ENCODE results near the gene AKAP7. TPM values are rescaled to one million over a fixed set of nuclear protein-coding genes. Genes with fewer than 3 reads are reported as not detected.

The AKAP7 gene
- polyA plus RNA-seq, 1 donor (not counting 4 experiments of a cell fraction or from before 2014, with no cell fraction given): 1.7 TPM

- H3K4me3 ChIP-seq (ENCODE audit: control insufficient read depth in 2 of 3, extremely low read depth in 1 of 3, insufficient read depth in 2 of 3, low read depth in 1 of 3, low read length in 3 of 3): no peak overlapping the region
- no peak for FAIRE-seq
- no peak overlapping the region for H2AFZ ChIP-seq (ENCODE audit: control insufficient read depth, low read length)
- H3K4me1 ChIP-seq (ENCODE audit: control insufficient read depth, extremely low read depth, insufficient read depth, low read length): peaks cover 19% of the 10 kb centered on the region
- H3K36me3 ChIP-seq (ENCODE audit: control insufficient read depth in 2 of 2, extremely low read depth in 1 of 2, insufficient read depth in 2 of 2, low read length in 2 of 2): no peaks in the 10 kb centered on the region
- H3K27ac ChIP-seq (ENCODE audit: control insufficient read depth, insufficient read depth, low read length): no peak overlapping the region
- no peaks in the 10 kb centered on the region for H3K27me3 ChIP-seq (ENCODE audit: control insufficient read depth, extremely low read depth, insufficient read depth, low read length)
- no peak overlapping the region for H3K9ac ChIP-seq (ENCODE audit: control insufficient read depth, extremely low read depth, insufficient read depth, low read length)
- TF ChIP-seq, protein P1, sequence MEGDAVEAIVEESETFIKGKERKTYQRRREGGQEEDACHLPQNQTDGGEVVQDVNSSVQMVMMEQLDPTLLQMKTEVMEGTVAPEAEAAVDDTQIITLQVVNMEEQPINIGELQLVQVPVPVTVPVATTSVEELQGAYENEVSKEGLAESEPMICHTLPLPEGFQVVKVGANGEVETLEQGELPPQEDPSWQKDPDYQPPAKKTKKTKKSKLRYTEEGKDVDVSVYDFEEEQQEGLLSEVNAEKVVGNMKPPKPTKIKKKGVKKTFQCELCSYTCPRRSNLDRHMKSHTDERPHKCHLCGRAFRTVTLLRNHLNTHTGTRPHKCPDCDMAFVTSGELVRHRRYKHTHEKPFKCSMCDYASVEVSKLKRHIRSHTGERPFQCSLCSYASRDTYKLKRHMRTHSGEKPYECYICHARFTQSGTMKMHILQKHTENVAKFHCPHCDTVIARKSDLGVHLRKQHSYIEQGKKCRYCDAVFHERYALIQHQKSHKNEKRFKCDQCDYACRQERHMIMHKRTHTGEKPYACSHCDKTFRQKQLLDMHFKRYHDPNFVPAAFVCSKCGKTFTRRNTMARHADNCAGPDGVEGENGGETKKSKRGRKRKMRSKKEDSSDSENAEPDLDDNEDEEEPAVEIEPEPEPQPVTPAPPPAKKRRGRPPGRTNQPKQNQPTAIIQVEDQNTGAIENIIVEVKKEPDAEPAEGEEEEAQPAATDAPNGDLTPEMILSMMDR (optimal IDR thresholded peaks at IDR 0.05 in 1 of 3, IDR thresholded peaks at IDR 0.05 in 1 of 3, conservative IDR thresholded peaks at IDR 0.05 in 1 of 3; ENCODE audit: extremely low read depth in 1 of 3, insufficient read depth in 2 of 3, low read length in 3 of 3): no peak
- no peak for TF ChIP-seq EZH2 (IDR thresholded peaks at IDR 0.05; ENCODE audit: low read length)
- dilution Hi-C loops (cut with MboI; ENCODE audit: extremely low pct_ligation_motif_present, low sequenced_read_pairs): no loop called here
- H3K79me2 ChIP-seq (ENCODE audit: control insufficient read depth, insufficient read depth, low read length): no peaks in the 10 kb centered on the region
- peak overlapping the region; percentile 18 for H3K4me2 ChIP-seq (ENCODE audit: control insufficient read depth, extremely low read depth, insufficient read depth, low read depth, low read length)
- no peaks in the 10 kb centered on the region for H3K9me3 ChIP-seq (ENCODE audit: control insufficient read depth, low read depth, low read length)
- DNase-seq (ENCODE audit: low read depth, low spot score): no peak
- no peaks in the 10 kb centered on the region for H4K20me1 ChIP-seq (ENCODE audit: control insufficient read depth, extremely low read depth, insufficient read depth, low read length)
- H3K9me1 ChIP-seq (ENCODE audit: control insufficient read depth, extremely low read depth, insufficient read depth, low read length): no peaks in the 10 kb centered on the region
Measured at GRCh38 chr6:131122007-131122406, 13.3 kb upstream of the AKAP7 start.

- Histone ChIP-seq H3K4me1 (ENCODE audit: control insufficient read depth, extremely low read depth, insufficient read depth, low read length) (peaks cover 19% of the 10 kb centered on the region), H3K9me1 (ENCODE audit: control insufficient read depth, extremely low read depth, insufficient read depth, low read length) (no peaks in the 10 kb centered on the region), H3K4me2 (ENCODE audit: control insufficient read depth, extremely low read depth, insufficient read depth, low read depth, low read length) (peak overlapping the region; percentile 18), H3K27ac (ENCODE audit: control insufficient read depth, insufficient read depth, low read length) (no peak overlapping the region), H3K79me2 (ENCODE audit: control insufficient read depth, insufficient read depth, low read length) (no peaks in the 10 kb centered on the region), H3K4me3 (ENCODE audit: control insufficient read depth in 2 of 3, extremely low read depth in 1 of 3, insufficient read depth in 2 of 3, low read depth in 1 of 3, low read length in 3 of 3) (no peak overlapping the region), H3K9ac (ENCODE audit: control insufficient read depth, extremely low read depth, insufficient read depth, low read length) (no peak overlapping the region), H3K9me3 (ENCODE audit: control insufficient read depth, low read depth, low read length) (no peaks in the 10 kb centered on the region), H4K20me1 (ENCODE audit: control insufficient read depth, extremely low read depth, insufficient read depth, low read length) (no peaks in the 10 kb centered on the region), H2AFZ (ENCODE audit: control insufficient read depth, low read length) (no peak overlapping the region), H3K36me3 (ENCODE audit: control insufficient read depth in 2 of 2, extremely low read depth in 1 of 2, insufficient read depth in 2 of 2, low read length in 2 of 2) (no peaks in the 10 kb centered on the region), H3K27me3 (ENCODE audit: control insufficient read depth, extremely low read depth, insufficient read depth, low read length) (no peaks in the 10 kb centered on the region)
- dilution Hi-C loops (cut with MboI; ENCODE audit: extremely low pct_ligation_motif_present, low sequenced_read_pairs): no loop called here
- no peak for DNase-seq (ENCODE audit: low read depth, low spot score)
- no peak for FAIRE-seq
- no peak for TF ChIP-seq EZH2 (IDR thresholded peaks at IDR 0.05; ENCODE audit: low read length)
- TF ChIP-seq, protein P1 (optimal IDR thresholded peaks at IDR 0.05 in 1 of 3, IDR thresholded peaks at IDR 0.05 in 1 of 3, conservative IDR thresholded peaks at IDR 0.05 in 1 of 3; ENCODE audit: extremely low read depth in 1 of 3, insufficient read depth in 2 of 3, low read length in 3 of 3): no peak
Measured at GRCh38 chr6:131122516-131122915, 12.8 kb upstream of the AKAP7 start.
